Body of pancreas (tissue), 4 donors: ENCODE measurements around the gene ISM1. TPM values are rescaled to one million over a fixed set of nuclear protein-coding genes. Genes with fewer than 3 reads are reported as not detected.

Experiments used
- ATAC-seq: fragments of 150-250 bp; one replicate; pipeline ENCODE4 v1.9.1; 2016
- DNase-seq, 4 donors: peaks; one replicate each; pipeline ENCODE4 v3.0.0-alpha.2; 2019
- H3K27ac ChIP-seq, 4 donors: fragments of 200-600 bp; sonication (generic); 1 replicate in 3 of 4; 2 replicates in 1 of 4; pipeline versions ENCODE4 v1.5.1 to v1.6.1; 2016 to 2019; ENCODE audit warnings: mild to moderate bottlenecking in 1 of 4, mixed read lengths in 1 of 4, moderate library complexity in 1 of 4
- H3K27me3 ChIP-seq, 2 donors: fragments of 200-600 bp; sonication (generic); one replicate each; pipeline ENCODE4 v1.6.0; 2016; ENCODE audit warnings: mild to moderate bottlenecking in 1 of 2
- H3K36me3 ChIP-seq, 2 donors: fragments of 200-600 bp; sonication (generic); replicated peaks in 1 of 2; 2 replicates each; pipeline ENCODE4 v1.5.1; 2016; ENCODE audit warnings: low read depth in 2 of 2; ENCODE audit not compliant: insufficient read depth in 1 of 2
- H3K4me1 ChIP-seq: fragments of 200-600 bp; sonication (generic); one replicate; pipeline ENCODE4 v1.6.0; 2016
- H3K4me3 ChIP-seq, 2 donors: fragments of 200-600 bp; sonication (generic); 1 replicate in 1 of 2; 2 replicates in 1 of 2; pipeline ENCODE4 v1.5.1; 2016 to 2019
- H3K9me3 ChIP-seq, 3 donors: fragments of 200-600 bp; sonication (generic); 1 replicate in 2 of 3; 2 replicates in 1 of 3; pipeline ENCODE4 v1.5.1; 2016
- POLR2A ChIP-seq, 3 donors: fragments of 450-650 bp; IDR thresholded peaks; one replicate each; pipeline ENCODE4 v1.6.1; 2016; ENCODE audit warnings: antibody characterized with exemption in 3 of 3, mild to moderate bottlenecking in 2 of 3
- WGBS, 2 donors: methylation state at CpG; one replicate each; pipeline ENCODE4 v1.1.5; 2017; 5-methylcytosine and 5-hydroxymethylcytosine counted together
- intact Hi-C: fragments of 100-400 bp; cut with DNase I; formaldehyde crosslinking; loops from one replicate; pipeline ENCODE4 v1.15.1; 2023
- total RNA-seq, 2 donors: library from RNA; depleted of rRNA; stranded (reverse); fragments of >200 nt; gene quantifications; one replicate each; pipeline ENCODE4 v1.1.0, GENCODE V29; 2016
- TF ChIP-seq, protein P1 (sequence below), 7 experiments: fragments of 450-650 bp in 4 of 7; fragments of 200-600 bp in 3 of 7; sonication (generic) in 3 of 7; IDR thresholded peaks; one replicate each; pipeline ENCODE4 v1.5.1; 2016 to 2019; ENCODE audit warnings: antibody characterized with exemption in 7 of 7

Gene ISM1
- total RNA-seq, 2 donors from 2014 or later = 2.6 to 3.1 TPM

DNA sequence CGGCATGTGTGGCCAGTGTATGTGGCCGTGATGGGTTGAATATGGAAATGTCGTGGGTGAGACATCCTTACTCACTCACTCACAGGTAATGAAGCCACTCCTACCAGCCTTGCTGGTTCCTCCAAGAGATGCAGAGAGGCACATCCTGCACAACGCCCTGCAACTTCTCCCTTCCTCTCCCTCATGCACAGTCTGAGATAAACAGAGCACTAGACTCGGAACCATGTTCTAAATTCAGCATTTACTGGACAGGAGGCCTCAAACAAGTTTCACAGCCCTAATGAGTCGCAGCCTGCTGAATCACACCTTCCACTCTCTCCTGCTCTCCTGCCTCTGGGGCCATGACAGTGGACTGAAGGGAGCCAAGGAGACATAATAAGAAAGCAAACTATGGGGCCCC is 91.2 kb downstream of the ISM1 start:
- intact Hi-C loops = no loop called here
- Histone ChIP-seq H3K27me3 (no peaks in the 10 kb centered on the region), H3K36me3 (no peaks in the 10 kb centered on the region), H3K4me3 (no peak overlapping the region), H3K4me1 (no peaks in the 10 kb centered on the region), H3K9me3 (no peaks in the 10 kb centered on the region), H3K27ac (no peak overlapping the region)
- DNase-seq = no peak
- TF ChIP-seq, protein P1, sequence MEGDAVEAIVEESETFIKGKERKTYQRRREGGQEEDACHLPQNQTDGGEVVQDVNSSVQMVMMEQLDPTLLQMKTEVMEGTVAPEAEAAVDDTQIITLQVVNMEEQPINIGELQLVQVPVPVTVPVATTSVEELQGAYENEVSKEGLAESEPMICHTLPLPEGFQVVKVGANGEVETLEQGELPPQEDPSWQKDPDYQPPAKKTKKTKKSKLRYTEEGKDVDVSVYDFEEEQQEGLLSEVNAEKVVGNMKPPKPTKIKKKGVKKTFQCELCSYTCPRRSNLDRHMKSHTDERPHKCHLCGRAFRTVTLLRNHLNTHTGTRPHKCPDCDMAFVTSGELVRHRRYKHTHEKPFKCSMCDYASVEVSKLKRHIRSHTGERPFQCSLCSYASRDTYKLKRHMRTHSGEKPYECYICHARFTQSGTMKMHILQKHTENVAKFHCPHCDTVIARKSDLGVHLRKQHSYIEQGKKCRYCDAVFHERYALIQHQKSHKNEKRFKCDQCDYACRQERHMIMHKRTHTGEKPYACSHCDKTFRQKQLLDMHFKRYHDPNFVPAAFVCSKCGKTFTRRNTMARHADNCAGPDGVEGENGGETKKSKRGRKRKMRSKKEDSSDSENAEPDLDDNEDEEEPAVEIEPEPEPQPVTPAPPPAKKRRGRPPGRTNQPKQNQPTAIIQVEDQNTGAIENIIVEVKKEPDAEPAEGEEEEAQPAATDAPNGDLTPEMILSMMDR (IDR thresholded peaks at IDR 0.05) = no peak
- TF ChIP-seq POLR2A (IDR thresholded peaks at IDR 0.05) = no peak
- no peak for ATAC-seq
- 74 to 90% methylated on average over 6 of the region's 6 CpGs for WGBS, 2 donors

DNA sequence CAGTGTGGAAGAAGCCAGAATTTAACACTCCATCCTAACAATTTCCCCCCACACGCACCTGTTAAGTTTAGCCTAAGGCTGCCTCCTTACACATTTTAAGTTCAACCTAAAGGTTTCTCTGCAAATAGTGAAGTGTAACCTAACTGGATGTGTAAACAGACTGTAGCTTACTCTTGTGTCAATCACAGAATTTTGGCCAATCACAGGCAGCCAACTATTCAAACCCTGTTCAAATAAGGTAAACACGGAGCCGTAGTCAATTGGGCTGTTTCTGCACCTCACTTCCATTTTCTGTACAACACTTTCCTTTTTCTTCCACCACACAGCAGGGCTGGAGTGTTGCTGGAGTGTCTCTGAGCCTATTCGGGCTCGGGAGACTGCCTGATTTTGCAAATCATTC is 92.1 kb downstream of the ISM1 start:
- TF ChIP-seq, protein P1 (IDR thresholded peaks at IDR 0.05) = no peak
- no peak for TF ChIP-seq POLR2A (IDR thresholded peaks at IDR 0.05)
- intact Hi-C loops = no loop called here
- no peak overlapping the region for H3K27ac ChIP-seq
- H3K9me3 ChIP-seq = no peaks in the 10 kb centered on the region
- ATAC-seq = no peak
- no peaks in the 10 kb centered on the region for H3K4me1 ChIP-seq
- H3K4me3 ChIP-seq = no peak overlapping the region
- 70 to 77% methylated on average over 5 of the region's 5 CpGs for WGBS, 2 donors
- H3K27me3 ChIP-seq = no peaks in the 10 kb centered on the region
- no peaks in the 10 kb centered on the region for H3K36me3 ChIP-seq
- DNase-seq = no peak

DNA sequence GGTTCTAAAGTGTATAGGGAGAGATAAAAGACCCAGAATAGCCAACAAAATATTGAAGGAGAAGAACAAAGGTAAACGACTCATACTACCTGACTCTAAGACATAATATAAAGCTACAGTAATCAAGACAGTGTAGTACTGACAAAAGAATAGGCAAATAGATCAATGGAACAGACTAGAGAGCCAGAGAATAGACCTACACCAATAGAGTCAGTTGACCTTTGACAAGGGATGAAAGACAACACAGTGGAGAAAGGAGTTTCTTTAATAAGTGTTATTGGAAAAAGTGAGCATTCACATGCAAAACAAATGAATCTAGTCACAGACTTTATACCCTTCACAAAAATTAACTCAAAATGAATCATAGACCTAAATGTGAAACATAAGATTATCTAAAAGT is 96.4 kb downstream of the ISM1 start:
- intact Hi-C loops = no loop called here
- 81 to 91% methylated on average over 1 of the region's 1 CpG for WGBS, 2 donors
- no peak for DNase-seq
- Histone ChIP-seq H3K27ac (no peak overlapping the region), H3K27me3 (no peaks in the 10 kb centered on the region), H3K4me3 (no peak overlapping the region), H3K9me3 (no peaks in the 10 kb centered on the region), H3K36me3 (no peaks in the 10 kb centered on the region), H3K4me1 (no peaks in the 10 kb centered on the region)
- ATAC-seq = no peak
- no peak for TF ChIP-seq POLR2A (IDR thresholded peaks at IDR 0.05)
- TF ChIP-seq, protein P1 (IDR thresholded peaks at IDR 0.05) = no peak

DNA sequence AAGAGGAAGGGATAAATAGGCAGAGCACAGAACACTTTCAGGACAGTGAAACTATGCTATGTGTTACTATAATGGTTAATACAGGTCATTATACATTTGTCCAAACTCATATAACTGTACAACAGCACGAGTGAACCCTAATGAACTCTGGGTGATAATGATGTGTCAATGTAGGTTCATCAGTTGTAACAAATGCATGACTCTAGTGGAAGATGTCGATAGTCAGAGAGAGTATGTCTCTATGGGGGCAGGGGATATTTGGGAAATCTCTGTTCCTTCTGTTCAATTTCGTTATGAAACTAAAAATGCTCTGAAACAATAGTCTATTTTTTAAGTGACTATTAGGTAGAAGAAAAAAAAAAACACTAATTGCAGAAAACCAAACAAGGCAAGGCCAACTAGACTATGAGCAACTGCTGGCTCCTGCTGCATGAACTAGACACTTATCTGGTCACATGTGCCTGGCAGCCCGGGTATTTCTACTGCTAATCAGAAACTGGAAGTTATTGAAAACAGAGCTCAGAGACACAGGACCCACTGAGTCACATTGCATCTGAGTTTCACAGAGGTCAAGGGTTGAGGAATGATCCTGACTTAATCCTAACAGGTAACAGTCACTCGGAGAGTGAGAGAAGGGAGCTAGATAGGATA is 97.9 kb downstream of the ISM1 start:
- Histone ChIP-seq H3K4me1 (no peaks in the 10 kb centered on the region), H3K4me3 (no peak overlapping the region), H3K27ac (no peak overlapping the region), H3K9me3 (no peaks in the 10 kb centered on the region), H3K36me3 (no peaks in the 10 kb centered on the region), H3K27me3 (no peaks in the 10 kb centered on the region)
- WGBS, 2 donors = 58 to 60% methylated on average over 5 of the region's 5 CpGs
- TF ChIP-seq POLR2A (IDR thresholded peaks at IDR 0.05) = no peak
- TF ChIP-seq, protein P1 (IDR thresholded peaks at IDR 0.05) = no peak
- ATAC-seq = no peak
- no peak for DNase-seq
- intact Hi-C loops = no loop called here

DNA sequence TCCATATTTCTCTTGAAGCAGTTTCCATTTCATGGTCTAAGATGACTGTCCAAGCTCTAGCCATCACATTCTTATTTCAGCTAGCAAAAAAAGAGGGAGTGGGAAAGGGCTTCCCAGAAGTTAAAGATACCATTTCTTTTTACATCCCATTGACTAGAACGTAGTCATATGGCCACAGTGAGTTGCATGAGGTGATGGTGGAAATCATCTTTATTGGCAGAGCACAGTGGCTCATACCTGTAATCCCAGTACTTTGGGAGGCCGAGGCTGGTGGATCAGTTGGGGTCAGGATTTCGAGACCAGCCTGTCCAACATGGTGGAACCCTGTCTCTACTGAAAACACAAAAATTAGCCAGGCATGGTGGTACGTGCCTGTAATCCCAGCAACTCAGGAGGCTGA is 99.6 kb downstream of the ISM1 start:
- no peaks in the 10 kb centered on the region for H3K27me3 ChIP-seq
- intact Hi-C loops = no loop called here

More for the DNA sequence above, 99.6 kb downstream of the ISM1 start:
- WGBS, 2 donors = 78 to 89% methylated on average over 4 of the region's 4 CpGs
- DNase-seq = no peak
- no peak for ATAC-seq
- Histone ChIP-seq H3K4me1 (no peaks in the 10 kb centered on the region), H3K36me3 (no peaks in the 10 kb centered on the region), H3K9me3 (no peaks in the 10 kb centered on the region), H3K27ac (no peak overlapping the region), H3K4me3 (no peak overlapping the region)
- TF ChIP-seq, protein P1 (IDR thresholded peaks at IDR 0.05) = no peak
- TF ChIP-seq POLR2A (IDR thresholded peaks at IDR 0.05) = no peak
